Peyer's patch (tissue), 4 donors: ENCODE results near the gene CENPA.

Experiments used
- POLR2A ChIP-seq, 2 donors: fragments of 450-650 bp; IDR thresholded peaks; one replicate each; pipeline ENCODE4 v1.5.1; 2017; ENCODE audit warnings: antibody characterized with exemption in 2 of 2, mild to moderate bottlenecking in 2 of 2, moderate library complexity in 2 of 2
- TF ChIP-seq, protein P1 (sequence below), 6 experiments: fragments of 450-650 bp in 4 of 6; fragments of 200-600 bp in 2 of 6; sonication (generic) in 1 of 6; IDR thresholded peaks; one replicate each; pipeline ENCODE4 v1.5.1; 2017 to 2019; ENCODE audit warnings: antibody characterized with exemption in 6 of 6, mild to moderate bottlenecking in 3 of 6, moderate library complexity in 1 of 6

DNA sequence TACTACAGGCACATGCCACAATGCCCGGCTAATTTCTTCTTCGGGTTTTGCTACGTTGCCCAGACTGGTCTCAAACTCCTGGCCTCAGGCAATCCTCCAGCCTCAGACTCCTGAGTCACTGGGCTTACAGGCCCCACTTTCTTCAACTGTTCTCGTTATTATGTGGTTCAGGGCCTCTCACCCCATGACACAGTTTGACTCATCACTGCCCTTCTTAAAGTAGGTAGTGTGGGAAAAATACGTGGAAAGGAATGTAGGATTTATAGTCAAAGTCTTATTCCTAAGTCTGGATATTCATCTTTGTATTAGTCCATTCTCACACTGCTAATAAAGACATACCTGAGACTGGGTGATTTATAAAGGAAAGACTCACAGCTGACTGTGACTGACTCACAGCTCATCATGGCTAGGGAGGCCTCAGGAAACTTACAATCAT lies 19.4 kb downstream of the CENPA start:
- TF ChIP-seq, protein P1, sequence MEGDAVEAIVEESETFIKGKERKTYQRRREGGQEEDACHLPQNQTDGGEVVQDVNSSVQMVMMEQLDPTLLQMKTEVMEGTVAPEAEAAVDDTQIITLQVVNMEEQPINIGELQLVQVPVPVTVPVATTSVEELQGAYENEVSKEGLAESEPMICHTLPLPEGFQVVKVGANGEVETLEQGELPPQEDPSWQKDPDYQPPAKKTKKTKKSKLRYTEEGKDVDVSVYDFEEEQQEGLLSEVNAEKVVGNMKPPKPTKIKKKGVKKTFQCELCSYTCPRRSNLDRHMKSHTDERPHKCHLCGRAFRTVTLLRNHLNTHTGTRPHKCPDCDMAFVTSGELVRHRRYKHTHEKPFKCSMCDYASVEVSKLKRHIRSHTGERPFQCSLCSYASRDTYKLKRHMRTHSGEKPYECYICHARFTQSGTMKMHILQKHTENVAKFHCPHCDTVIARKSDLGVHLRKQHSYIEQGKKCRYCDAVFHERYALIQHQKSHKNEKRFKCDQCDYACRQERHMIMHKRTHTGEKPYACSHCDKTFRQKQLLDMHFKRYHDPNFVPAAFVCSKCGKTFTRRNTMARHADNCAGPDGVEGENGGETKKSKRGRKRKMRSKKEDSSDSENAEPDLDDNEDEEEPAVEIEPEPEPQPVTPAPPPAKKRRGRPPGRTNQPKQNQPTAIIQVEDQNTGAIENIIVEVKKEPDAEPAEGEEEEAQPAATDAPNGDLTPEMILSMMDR (IDR thresholded peaks at IDR 0.05) = no peak
- TF ChIP-seq POLR2A (IDR thresholded peaks at IDR 0.05) = no peak
